HepG2 (cell line): Measurements from ENCODE around the gene SLC25A47. TPM values are rescaled to one million over a fixed set of nuclear protein-coding genes. Genes with fewer than 3 reads are reported as not detected.

Experiments used
- EED ChIP-seq: sonication (generic); formaldehyde crosslinking; IDR thresholded peaks from 2 replicates; pipeline ENCODE4 v1.5.0; 2020; ENCODE audit warnings: mild to moderate bottlenecking, missing genetic modification reagents
- GLI4 ChIP-seq: sonication (generic); formaldehyde crosslinking; IDR thresholded peaks from 2 replicates; pipeline ENCODE4 v1.5.1; 2020; ENCODE audit warnings: missing genetic modification reagents, mild to moderate bottlenecking, moderate library complexity, borderline replicate concordance
- HOXA5 ChIP-seq: sonication (generic); formaldehyde crosslinking; IDR thresholded peaks from 2 replicates; pipeline ENCODE4 v1.4.0; 2020; ENCODE audit warnings: missing genetic modification reagents
- MATR3 ChIP-seq: sonication (generic); formaldehyde crosslinking; IDR thresholded peaks from 2 replicates; pipeline ENCODE4 v1.4.0; 2020; ENCODE audit warnings: missing genetic modification reagents
- MYNN ChIP-seq: sonication (generic); formaldehyde crosslinking; IDR thresholded peaks from 2 replicates; pipeline ENCODE4 v1.4.0; 2020; ENCODE audit warnings: mild to moderate bottlenecking, low read depth, missing genetic modification reagents
- NONO ChIP-seq, 2 experiments: fragments of 450-650 bp in 1 of 2; sonication (generic) in 1 of 2; formaldehyde crosslinking in 1 of 2; IDR thresholded peaks in 1 of 2; conservative IDR thresholded peaks in 1 of 2; 2 replicates each; pipeline versions ENCODE4 v1.6.1 to v1.8.0; 2017 to 2022; ENCODE audit warnings: mild to moderate bottlenecking in 1 of 2, missing genetic modification reagents in 1 of 2, moderate library complexity in 1 of 2
- SOX5 ChIP-seq: IDR thresholded peaks from 2 replicates; pipeline ENCODE4 v1.6.1; 2016; ENCODE audit warnings: borderline replicate concordance
- ZBTB42 ChIP-seq: sonication (generic); formaldehyde crosslinking; IDR thresholded peaks from 2 replicates; pipeline ENCODE4 v1.5.0; 2020; ENCODE audit warnings: mild to moderate bottlenecking, missing genetic modification reagents
- ZEB1 ChIP-seq: IDR thresholded peaks from 2 replicates; pipeline ENCODE4 v1.6.1; 2012; ENCODE audit warnings: mild to moderate bottlenecking, low read depth, inconsistent platforms; ENCODE audit not compliant: insufficient replicate concordance
- ZFP36 ChIP-seq: fragments of 150-350 bp; IDR thresholded peaks from 2 replicates; pipeline ENCODE4 v1.6.1; 2018; ENCODE audit warnings: borderline replicate concordance, low read length, low read depth; ENCODE audit not compliant: partially characterized antibody
- ZFP36L1 ChIP-seq: sonication (generic); formaldehyde crosslinking; IDR thresholded peaks from 2 replicates; pipeline ENCODE4 v1.8.0; 2022; ENCODE audit warnings: mild to moderate bottlenecking, missing genetic modification reagents, moderate library complexity
- ZFYVE20 ChIP-seq: sonication (generic); formaldehyde crosslinking; IDR thresholded peaks from 2 replicates; pipeline ENCODE4 v1.8.0; 2023; ENCODE audit warnings: low read depth, mild to moderate bottlenecking, moderate library complexity, missing genetic modification reagents, borderline replicate concordance
- ZNF441 ChIP-seq: sonication (generic); formaldehyde crosslinking; IDR thresholded peaks from 2 replicates; pipeline ENCODE4 v1.7.0; 2021; ENCODE audit warnings: missing genetic modification reagents, borderline replicate concordance
- ZNF747 ChIP-seq: sonication (generic); formaldehyde crosslinking; IDR thresholded peaks from 2 replicates; pipeline ENCODE4 v1.8.1; 2023; ENCODE audit warnings: missing genetic modification reagents, mild to moderate bottlenecking, borderline replicate concordance
- ZNF878 ChIP-seq: sonication (generic); formaldehyde crosslinking; IDR thresholded peaks from 2 replicates; pipeline ENCODE4 v1.8.1; 2023; ENCODE audit warnings: mild to moderate bottlenecking, missing genetic modification reagents, moderate library complexity
- polyA plus RNA-seq, 8 experiments: library from polyadenylated mRNA; depleted of rRNA in 3 of 8; stranded (reverse) in 7 of 8; unstranded in 1 of 8; fragments of >200 nt; fragmentation: Illumina TruSeq in 4 of 8; extraction: Trizol in 4 of 8; gene quantifications; 2 replicates each; pipeline versions ENCODE4 v1.2.1 to v1.2.3, GENCODE V29; 2011 to 2016; ENCODE audit warnings: low read depth in 4 of 8, missing spikeins in 1 of 8, mixed read lengths in 1 of 8; ENCODE audit not compliant: insufficient read depth in 1 of 8
- total RNA-seq, 5 experiments: library from RNA; depleted of rRNA; stranded (reverse); fragments of >200 nt; fragmentation: Illumina TruSeq; extraction: Trizol; gene quantifications; 2 replicates each; pipeline ENCODE4 v1.2.3, GENCODE V29; 2016; ENCODE audit warnings: low read depth in 1 of 5
- TF ChIP-seq, protein P1 (sequence below): sonication (generic); formaldehyde crosslinking; IDR thresholded peaks from 2 replicates; pipeline ENCODE4 v1.5.0; 2020; ENCODE audit warnings: missing genetic modification reagents, mild to moderate bottlenecking, borderline replicate concordance
- TF ChIP-seq, protein P2 (sequence below): IDR thresholded peaks from 2 replicates; pipeline ENCODE4 v1.6.1; 2018; ENCODE audit warnings: missing genetic modification reagents, mild to moderate bottlenecking, missing compliant biosample characterization
- TF ChIP-seq, protein P3 (sequence below), 2 experiments: sonication (generic) in 1 of 2; formaldehyde crosslinking in 1 of 2; IDR thresholded peaks; 2 replicates each; pipeline versions ENCODE4 v1.4.0 to v1.6.1; 2018 to 2020; ENCODE audit warnings: missing genetic modification reagents in 2 of 2, borderline replicate concordance in 1 of 2, low read depth in 1 of 2, mild to moderate bottlenecking in 1 of 2, missing biosample characterization in 1 of 2
- TF ChIP-seq, protein P4 (sequence below): sonication (generic); formaldehyde crosslinking; IDR thresholded peaks from 2 replicates; pipeline ENCODE4 v1.5.1; 2020; ENCODE audit warnings: missing genetic modification reagents, mild to moderate bottlenecking, borderline replicate concordance
- TF ChIP-seq, protein P5 (sequence below): sonication (generic); formaldehyde crosslinking; IDR thresholded peaks from 2 replicates; pipeline ENCODE4 v1.8.1; 2023; ENCODE audit warnings: mild to moderate bottlenecking, inconsistent platforms, moderate library complexity, missing genetic modification reagents, borderline replicate concordance

Gene SLC25A47
- total and polyA plus RNA-seq, 2 of the 13 experiments (the other 11 are each of a cell fraction or from before 2014, with no cell fraction given): 1.0 to 1.7 TPM

DNA sequence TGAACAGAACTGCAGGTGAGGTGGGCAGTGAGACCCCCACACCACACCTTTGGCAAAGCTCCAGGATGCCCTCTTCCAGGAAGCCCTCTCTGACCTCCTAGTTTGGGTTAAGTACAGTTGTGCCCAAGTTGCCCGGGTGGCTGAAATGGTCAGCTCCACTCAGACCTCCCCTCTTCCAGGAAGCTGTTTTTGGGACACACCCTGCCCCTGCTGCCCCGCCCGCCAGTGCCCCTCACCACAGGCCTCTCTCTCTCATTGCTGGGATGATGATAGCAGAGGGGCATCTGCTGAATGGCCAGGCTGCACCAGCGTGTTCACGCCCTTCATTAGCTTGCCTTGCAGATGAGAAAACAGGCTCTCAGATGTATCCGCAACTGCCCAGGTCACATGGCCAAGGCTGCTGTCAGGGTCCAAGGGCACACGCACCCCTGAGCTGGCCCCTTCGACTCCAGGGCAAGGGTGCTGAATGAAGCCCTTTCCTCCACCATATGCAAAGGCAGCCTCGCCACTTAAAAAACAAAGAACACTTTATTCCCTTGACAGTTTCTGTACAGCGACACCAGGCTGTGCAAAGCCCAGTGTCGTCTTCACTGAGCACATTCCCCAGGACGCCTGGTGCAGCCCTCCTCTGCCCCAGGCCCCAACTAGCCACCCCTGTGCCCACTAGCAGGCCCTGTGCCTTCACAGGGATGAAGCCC, 32.4 kb upstream of the SLC25A47 start (continued):
- TF ChIP-seq, protein P1, sequence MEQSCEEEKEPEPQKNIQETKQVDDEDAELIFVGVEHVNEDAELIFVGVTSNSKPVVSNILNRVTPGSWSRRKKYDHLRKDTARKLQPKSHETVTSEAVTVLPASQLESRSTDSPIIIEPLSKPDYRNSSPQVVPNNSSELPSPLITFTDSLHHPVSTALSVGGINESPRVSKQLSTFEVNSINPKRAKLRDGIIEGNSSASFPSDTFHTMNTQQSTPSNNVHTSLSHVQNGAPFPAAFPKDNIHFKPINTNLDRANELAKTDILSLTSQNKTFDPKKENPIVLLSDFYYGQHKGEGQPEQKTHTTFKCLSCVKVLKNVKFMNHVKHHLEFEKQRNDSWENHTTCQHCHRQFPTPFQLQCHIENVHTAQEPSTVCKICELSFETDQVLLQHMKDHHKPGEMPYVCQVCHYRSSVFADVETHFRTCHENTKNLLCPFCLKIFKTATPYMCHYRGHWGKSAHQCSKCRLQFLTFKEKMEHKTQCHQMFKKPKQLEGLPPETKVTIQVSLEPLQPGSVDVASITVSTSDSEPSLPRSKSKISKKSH (CRISPR knock-in tag): peak; percentile 21; the same call in 1 of the 2 replicates
- TF ChIP-seq ZFP36 (no peak), ZNF441 (no peak), GLI4 (CRISPR knock-in tag) (no peak), ZBTB42 (CRISPR knock-in tag) (no peak), MATR3 (CRISPR knock-in tag) (no peak), NONO (IDR thresholded peaks at IDR 0.05) (no peak), NONO (CRISPR knock-in tag; conservative IDR thresholded peaks at IDR 0.05) (peak; percentile 97), ZNF747 (CRISPR knock-in tag) (peak; percentile 64; the same call in 1 of the 2 replicates), ZFYVE20 (no peak), EED (CRISPR knock-in tag) (no peak), HOXA5 (CRISPR knock-in tag) (0 out of 2 replicates have a peak, but pooled peaks have one; percentile 30), ZFP36L1 (CRISPR knock-in tag) (peak; percentile 86; the same call in 1 of the 2 replicates), ZEB1 (no peak), MYNN (CRISPR knock-in tag) (no peak), SOX5 (CRISPR knock-in tag) (peak; percentile 73; the same call in 1 of the 2 replicates), ZNF878 (CRISPR knock-in tag) (peak; percentile 54; the same call in 1 of the 2 replicates)
- TF ChIP-seq, protein P2, sequence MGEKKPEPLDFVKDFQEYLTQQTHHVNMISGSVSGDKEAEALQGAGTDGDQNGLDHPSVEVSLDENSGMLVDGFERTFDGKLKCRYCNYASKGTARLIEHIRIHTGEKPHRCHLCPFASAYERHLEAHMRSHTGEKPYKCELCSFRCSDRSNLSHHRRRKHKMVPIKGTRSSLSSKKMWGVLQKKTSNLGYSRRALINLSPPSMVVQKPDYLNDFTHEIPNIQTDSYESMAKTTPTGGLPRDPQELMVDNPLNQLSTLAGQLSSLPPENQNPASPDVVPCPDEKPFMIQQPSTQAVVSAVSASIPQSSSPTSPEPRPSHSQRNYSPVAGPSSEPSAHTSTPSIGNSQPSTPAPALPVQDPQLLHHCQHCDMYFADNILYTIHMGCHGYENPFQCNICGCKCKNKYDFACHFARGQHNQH (CRISPR knock-in tag): peak; percentile 36; the same call in 1 of the 2 replicates
- TF ChIP-seq, protein P3, sequence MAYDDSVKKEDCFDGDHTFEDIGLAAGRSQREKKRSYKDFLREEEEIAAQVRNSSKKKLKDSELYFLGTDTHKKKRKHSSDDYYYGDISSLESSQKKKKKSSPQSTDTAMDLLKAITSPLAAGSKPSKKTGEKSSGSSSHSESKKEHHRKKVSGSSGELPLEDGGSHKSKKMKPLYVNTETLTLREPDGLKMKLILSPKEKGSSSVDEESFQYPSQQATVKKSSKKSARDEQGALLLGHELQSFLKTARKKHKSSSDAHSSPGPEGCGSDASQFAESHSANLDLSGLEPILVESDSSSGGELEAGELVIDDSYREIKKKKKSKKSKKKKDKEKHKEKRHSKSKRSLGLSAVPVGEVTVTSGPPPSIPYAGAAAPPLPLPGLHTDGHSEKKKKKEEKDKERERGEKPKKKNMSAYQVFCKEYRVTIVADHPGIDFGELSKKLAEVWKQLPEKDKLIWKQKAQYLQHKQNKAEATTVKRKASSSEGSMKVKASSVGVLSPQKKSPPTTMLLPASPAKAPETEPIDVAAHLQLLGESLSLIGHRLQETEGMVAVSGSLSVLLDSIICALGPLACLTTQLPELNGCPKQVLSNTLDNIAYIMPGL (CRISPR knock-in tag; IDR thresholded peaks at IDR 0.05; ENCODE audit: borderline replicate concordance in 1 of 2, low read depth in 1 of 2): peak in 1 of 2 experiments; percentile 66; a peak in 2 of 4 replicates
- TF ChIP-seq, protein P4, sequence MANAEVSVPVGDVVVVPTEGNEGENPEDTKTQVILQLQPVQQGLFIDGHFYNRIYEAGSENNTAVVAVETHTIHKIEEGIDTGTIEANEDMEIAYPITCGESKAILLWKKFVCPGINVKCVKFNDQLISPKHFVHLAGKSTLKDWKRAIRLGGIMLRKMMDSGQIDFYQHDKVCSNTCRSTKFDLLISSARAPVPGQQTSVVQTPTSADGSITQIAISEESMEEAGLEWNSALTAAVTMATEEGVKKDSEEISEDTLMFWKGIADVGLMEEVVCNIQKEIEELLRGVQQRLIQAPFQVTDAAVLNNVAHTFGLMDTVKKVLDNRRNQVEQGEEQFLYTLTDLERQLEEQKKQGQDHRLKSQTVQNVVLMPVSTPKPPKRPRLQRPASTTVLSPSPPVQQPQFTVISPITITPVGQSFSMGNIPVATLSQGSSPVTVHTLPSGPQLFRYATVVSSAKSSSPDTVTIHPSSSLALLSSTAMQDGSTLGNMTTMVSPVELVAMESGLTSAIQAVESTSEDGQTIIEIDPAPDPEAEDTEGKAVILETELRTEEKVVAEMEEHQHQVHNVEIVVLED (CRISPR knock-in tag): peak; percentile 57; the same call in 1 of the 2 replicates
- TF ChIP-seq, protein P5, sequence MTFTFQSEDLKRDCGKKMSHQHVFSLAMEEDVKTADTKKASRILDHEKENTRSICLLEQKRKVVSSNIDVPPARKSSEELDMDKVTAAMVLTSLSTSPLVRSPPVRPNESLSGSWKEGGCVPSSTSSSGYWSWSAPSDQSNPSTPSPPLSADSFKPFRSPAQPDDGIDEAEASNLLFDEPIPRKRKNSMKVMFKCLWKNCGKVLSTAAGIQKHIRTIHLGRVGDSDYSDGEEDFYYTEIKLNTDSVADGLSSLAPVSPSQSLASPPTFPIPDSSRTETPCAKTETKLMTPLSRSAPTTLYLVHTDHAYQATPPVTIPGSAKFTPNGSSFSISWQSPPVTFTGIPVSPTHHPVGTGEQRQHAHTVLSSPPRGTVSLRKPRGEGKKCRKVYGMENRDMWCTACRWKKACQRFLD (CRISPR knock-in tag): no peak
